ENCODE measurements around the gene PLXDC1.

The PLXDC1 gene

DNA sequence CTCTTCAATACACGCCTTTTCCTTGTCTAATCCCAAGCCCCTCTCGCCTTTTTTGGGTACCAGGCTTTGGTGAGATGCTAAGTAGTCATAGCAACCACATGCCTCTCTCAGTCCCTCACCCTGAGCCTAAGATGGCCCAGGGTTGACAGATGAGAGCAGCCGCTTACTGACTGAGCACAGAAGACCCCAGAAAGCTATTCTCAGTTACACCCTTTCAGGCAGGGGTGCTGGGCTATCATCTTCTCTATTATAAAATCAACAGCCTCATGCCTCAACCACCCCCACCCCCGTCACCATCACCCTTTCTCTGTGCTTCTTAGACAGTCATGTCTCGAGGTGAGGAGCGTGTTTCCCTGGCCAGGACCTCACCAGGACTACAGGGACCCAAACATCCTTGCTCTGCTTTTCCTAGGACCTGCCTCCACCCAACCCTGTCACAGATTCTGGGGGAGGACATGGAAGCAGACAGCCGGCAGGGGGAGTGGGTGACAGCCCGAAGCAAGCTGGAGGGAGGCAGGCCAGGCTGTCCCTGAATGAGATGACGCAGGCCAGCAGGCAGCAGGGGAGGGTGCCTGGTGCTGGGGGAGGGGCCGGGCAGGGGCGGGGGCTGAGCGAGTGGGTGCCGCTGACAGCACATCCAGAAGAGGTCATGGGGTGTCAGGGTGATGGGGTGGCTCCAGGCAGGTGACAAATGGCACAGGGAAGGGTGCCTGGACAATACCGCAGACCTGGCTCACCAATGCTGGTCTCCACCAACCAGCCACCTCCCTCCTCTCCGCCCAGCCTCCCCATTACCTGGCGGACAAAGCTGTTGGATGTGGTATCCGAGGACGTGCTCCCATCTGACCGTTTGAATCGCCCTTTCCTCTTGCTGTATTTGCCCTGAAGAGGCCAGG, 42.9 kb upstream of the PLXDC1 start:
- Histone ChIP-seq H3K9ac (ENCODE audit: low read length) (no peak overlapping the region), H3K27me3 (ENCODE audit: control insufficient read depth, insufficient read depth, low read length) (no peaks in the 10 kb centered on the region), H3K4me3 (ENCODE audit: low read length) (no peak overlapping the region), H3K9me3 (ENCODE audit: control insufficient read depth, low read length) (no peaks in the 10 kb centered on the region), H3K4me1 (ENCODE audit: control insufficient read depth, insufficient read depth, low read length) (peaks cover 22% of the 10 kb centered on the region), H3K36me3 (ENCODE audit: control insufficient read depth, insufficient read depth, low read length) (no peaks in the 10 kb centered on the region)

DNA sequence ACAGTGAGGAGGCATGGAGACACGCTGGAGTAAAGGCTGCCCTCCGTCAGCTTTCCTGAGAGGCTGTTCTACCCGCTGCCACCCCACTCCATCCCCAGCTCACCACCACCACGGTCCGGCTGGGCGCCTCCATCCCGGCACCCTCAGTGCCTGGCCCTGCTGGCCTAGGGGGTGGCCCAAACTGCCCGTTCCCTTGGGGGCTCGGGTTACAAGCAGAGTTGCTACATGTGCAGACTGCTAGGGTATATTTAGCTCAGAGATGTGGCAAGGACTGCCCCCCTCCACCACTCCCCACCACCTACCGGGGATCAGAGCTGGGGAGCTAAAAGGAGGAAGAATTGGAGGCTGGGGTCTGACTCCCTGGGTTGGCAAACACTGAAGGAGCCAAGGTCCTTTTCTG, 41.9 kb upstream of the PLXDC1 start:
- no peak overlapping the region for H3K4me3 ChIP-seq (ENCODE audit: low read length)
- no peak overlapping the region for H3K9ac ChIP-seq (ENCODE audit: low read length)

DNA sequence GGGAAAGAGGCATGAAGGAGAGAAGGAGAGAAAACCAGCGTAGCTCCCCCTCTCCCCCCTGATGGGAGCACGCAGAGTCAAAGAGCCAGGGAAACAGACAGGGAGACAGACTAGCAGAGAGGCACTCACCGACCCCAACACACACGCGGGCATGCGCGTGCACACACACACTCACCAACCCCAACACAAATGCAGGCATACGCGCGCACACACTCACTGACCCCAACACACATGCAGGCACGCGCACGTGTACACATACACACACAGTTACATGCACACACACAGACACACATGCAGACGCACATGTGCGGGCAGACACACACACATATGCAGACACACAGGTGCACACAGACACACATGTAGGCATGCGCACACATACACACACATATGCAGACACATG, 41.5 kb upstream of the PLXDC1 start:
- Histone ChIP-seq H3K9ac (ENCODE audit: low read length) (no peak overlapping the region), H3K4me1 (ENCODE audit: control insufficient read depth, insufficient read depth, low read length) (peaks cover 17% of the 10 kb centered on the region), H3K9me3 (ENCODE audit: control insufficient read depth, low read length) (no peaks in the 10 kb centered on the region), H3K27me3 (ENCODE audit: control insufficient read depth, insufficient read depth, low read length) (no peaks in the 10 kb centered on the region), H3K36me3 (ENCODE audit: control insufficient read depth, insufficient read depth, low read length) (no peaks in the 10 kb centered on the region), H3K4me3 (ENCODE audit: low read length) (no peak overlapping the region)

More for the DNA sequence above, 41.9 kb upstream of the PLXDC1 start:
- no peaks in the 10 kb centered on the region for H3K36me3 ChIP-seq (ENCODE audit: control insufficient read depth, insufficient read depth, low read length)
- no peaks in the 10 kb centered on the region for H3K27me3 ChIP-seq (ENCODE audit: control insufficient read depth, insufficient read depth, low read length)
- H3K4me1 ChIP-seq (ENCODE audit: control insufficient read depth, insufficient read depth, low read length), result peaks cover 22% of the 10 kb centered on the region
- no peaks in the 10 kb centered on the region for H3K9me3 ChIP-seq (ENCODE audit: control insufficient read depth, low read length)

DNA sequence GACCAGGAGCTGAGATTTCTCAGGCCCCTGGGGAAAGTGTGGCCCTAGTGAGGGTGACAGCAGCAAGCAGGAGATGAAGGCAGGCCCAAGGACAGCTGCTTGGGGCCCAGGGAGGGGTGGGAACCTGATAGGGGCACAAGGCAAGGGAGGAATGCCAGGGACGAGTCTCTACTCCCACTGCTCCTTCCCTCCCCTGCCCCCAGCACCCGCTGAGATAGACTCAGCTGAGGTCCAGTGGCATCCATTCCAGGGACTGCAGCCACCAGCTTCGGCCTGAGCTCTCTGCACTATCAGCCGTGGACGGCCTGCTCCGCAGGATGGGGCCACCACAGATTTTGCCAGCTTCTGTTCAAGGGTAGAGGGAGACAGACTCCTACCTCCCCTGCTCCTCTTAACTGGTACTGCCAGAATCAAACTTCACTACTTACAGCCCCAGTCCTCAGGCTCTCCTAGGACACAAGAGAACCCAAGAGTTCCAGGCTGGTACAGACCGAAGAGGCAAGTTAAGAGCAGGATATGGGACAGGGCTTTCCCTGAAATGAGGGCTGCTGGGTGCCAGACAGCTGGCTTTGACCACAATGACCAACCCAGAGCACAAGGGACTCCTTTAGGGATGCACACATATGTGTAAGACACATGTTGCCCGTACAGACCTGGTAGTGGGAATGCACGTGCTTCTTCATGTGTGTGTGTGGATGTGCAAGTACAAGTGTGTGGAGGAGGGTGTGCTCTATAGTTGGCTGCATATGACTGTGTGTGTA, 40.5 kb upstream of the PLXDC1 start:
- Histone ChIP-seq H3K4me1 (ENCODE audit: control insufficient read depth, insufficient read depth, low read length) (peaks cover 23% of the 10 kb centered on the region), H3K4me3 (ENCODE audit: low read length) (no peak overlapping the region), H3K9me3 (ENCODE audit: control insufficient read depth, low read length) (no peaks in the 10 kb centered on the region), H3K27me3 (ENCODE audit: control insufficient read depth, insufficient read depth, low read length) (no peaks in the 10 kb centered on the region), H3K36me3 (ENCODE audit: control insufficient read depth, insufficient read depth, low read length) (no peaks in the 10 kb centered on the region), H3K9ac (ENCODE audit: low read length) (no peak overlapping the region)

DNA sequence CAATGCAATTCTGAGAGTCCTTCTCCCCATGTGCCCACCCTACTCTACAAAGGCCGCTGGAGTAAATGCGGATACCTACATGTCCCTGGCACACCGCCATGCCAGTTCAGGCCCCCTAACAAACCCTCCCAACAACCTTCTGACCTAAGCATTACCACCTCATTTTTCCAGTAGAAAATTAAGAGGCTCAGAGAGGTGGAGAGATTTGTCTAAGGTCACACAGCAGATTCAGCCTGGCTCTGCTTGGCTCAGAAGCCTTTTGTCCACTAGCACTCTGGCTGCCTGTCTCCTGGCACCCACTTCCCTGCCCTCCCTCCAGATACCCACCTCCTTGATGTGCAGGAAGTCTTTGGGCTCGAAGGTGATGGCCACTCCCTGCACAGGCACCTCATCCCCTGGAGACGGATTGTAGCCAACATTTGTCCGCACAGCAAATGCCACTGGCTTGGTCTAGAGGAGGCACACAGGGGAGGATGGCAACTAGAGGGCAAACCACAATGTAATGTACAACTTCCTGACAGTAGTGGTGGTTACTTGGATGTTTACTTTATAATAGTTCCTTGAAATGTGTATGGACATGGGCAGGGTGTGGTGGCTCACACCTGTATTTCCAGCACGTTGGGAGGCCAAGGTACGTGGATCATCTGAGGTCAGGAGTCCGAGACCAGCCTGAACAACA, 35.9 kb upstream of the PLXDC1 start:
- H3K4me1 ChIP-seq (ENCODE audit: control insufficient read depth, insufficient read depth, low read length), result peaks cover 14% of the 10 kb centered on the region
- no peaks in the 10 kb centered on the region for H3K36me3 ChIP-seq (ENCODE audit: control insufficient read depth, insufficient read depth, low read length)
- H3K27me3 ChIP-seq (ENCODE audit: control insufficient read depth, insufficient read depth, low read length), result no peaks in the 10 kb centered on the region
- no peak overlapping the region for H3K4me3 ChIP-seq (ENCODE audit: low read length)
- H3K9me3 ChIP-seq (ENCODE audit: control insufficient read depth, low read length), result no peaks in the 10 kb centered on the region
- H3K9ac ChIP-seq (ENCODE audit: low read length), result no peak overlapping the region

DNA sequence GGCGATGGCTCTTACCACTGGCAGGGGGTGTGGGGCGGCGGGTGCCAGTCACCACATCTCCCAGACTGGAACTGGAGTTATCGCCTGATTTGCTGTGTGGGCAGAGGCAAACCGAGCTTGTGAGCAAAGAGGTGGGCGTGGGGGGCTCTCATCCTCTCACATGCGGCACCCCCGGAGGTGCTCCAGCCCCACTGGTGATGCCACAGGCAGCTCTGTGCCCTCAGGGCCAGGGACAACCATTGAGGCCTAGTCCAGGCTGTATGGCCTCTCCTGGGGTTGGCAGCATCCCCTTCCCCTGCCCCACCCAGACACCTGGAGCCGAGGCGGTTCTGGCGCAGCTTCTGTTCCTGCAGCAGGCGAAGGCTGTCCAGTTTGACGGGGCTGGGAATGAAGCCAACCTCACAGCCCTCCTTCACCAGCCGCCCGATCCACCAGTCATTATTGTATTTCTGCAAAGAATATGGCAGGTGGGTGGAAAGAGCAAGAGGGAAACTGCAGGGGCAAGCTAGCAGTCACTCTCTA, 35.1 kb upstream of the PLXDC1 start:
- peaks cover 14% of the 10 kb centered on the region for H3K4me1 ChIP-seq (ENCODE audit: control insufficient read depth, insufficient read depth, low read length)
- H3K36me3 ChIP-seq (ENCODE audit: control insufficient read depth, insufficient read depth, low read length), result no peaks in the 10 kb centered on the region
- H3K9ac ChIP-seq (ENCODE audit: low read length), result no peak overlapping the region
- H3K4me3 ChIP-seq (ENCODE audit: low read length), result no peak overlapping the region
- H3K9me3 ChIP-seq (ENCODE audit: control insufficient read depth, low read length), result no peaks in the 10 kb centered on the region
- H3K27me3 ChIP-seq (ENCODE audit: control insufficient read depth, insufficient read depth, low read length), result no peaks in the 10 kb centered on the region

DNA sequence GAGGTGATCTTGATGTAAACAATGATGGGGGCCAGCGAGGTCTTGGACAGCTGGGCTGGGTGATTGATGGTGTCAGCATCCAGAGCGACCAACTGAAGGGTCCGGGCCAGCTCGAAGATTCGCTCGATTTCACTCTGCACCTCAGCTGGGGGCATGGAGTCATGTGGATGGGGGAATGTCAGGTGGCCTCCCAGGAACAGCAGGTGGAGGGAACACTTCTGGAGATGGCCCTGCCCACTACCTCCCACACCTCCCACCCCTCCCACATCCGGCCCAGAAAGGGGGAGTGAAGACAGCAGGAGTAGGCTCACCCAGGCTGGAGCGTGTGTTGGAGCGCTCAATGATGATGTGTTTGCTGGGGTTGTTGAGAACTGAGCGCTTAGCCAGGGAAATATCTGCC, 32.3 kb upstream of the PLXDC1 start:
- Histone ChIP-seq H3K4me3 (ENCODE audit: low read length) (no peak overlapping the region), H3K27me3 (ENCODE audit: control insufficient read depth, insufficient read depth, low read length) (no peaks in the 10 kb centered on the region), H3K4me1 (ENCODE audit: control insufficient read depth, insufficient read depth, low read length) (peaks cover 15% of the 10 kb centered on the region), H3K9me3 (ENCODE audit: control insufficient read depth, low read length) (no peaks in the 10 kb centered on the region), H3K36me3 (ENCODE audit: control insufficient read depth, insufficient read depth, low read length) (no peaks in the 10 kb centered on the region), H3K9ac (ENCODE audit: low read length) (no peak overlapping the region)

DNA sequence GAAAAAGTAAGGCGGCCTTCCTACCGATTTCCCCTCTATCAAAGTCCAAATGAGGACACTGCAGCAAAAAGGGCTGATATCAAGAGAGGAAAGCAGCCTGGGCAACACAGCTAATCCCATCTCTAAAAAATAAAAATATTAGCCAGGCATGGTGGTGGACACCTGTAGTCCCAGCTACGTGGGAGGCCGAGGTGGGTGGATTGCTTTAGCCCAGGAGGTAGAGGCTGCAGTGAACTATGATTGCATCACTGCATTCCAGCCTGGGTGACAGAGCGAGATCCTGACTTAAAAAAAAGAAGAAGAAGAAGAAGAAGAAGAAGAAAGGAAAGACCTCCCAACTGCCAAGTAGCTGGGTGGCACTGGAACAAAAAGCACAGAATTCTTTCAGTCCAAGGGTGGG, 31.6 kb upstream of the PLXDC1 start:
- no peak overlapping the region for H3K4me3 ChIP-seq (ENCODE audit: low read length)
- no peaks in the 10 kb centered on the region for H3K27me3 ChIP-seq (ENCODE audit: control insufficient read depth, insufficient read depth, low read length)
- no peak overlapping the region for H3K9ac ChIP-seq (ENCODE audit: low read length)
- no peaks in the 10 kb centered on the region for H3K36me3 ChIP-seq (ENCODE audit: control insufficient read depth, insufficient read depth, low read length)
- peaks cover 20% of the 10 kb centered on the region for H3K4me1 ChIP-seq (ENCODE audit: control insufficient read depth, insufficient read depth, low read length)
- H3K9me3 ChIP-seq (ENCODE audit: control insufficient read depth, low read length), result no peaks in the 10 kb centered on the region

DNA sequence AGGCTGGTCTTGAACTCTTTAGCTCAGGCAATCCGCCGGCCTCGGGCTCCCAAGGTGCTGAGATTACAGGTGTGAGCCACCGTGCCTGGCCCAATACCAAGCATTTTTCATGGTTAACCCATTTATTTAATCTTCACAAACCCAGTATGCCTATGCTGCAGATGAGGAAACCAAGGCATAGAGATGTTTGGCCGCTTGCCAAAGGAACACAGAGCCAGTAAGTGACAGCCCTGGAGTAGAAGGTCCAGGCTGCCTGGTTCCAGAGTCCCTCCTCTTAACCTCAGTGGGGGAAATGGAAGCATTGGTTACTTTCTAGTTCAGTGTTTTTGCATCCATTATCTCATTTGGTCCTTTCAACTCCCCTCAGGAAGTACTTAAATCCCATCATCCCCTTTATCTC, 29.9 kb upstream of the PLXDC1 start:
- Histone ChIP-seq H3K4me1 (ENCODE audit: control insufficient read depth, insufficient read depth, low read length) (peaks cover 14% of the 10 kb centered on the region), H3K9ac (ENCODE audit: low read length) (no peak overlapping the region), H3K27me3 (ENCODE audit: control insufficient read depth, insufficient read depth, low read length) (no peaks in the 10 kb centered on the region), H3K9me3 (ENCODE audit: control insufficient read depth, low read length) (no peaks in the 10 kb centered on the region), H3K36me3 (ENCODE audit: control insufficient read depth, insufficient read depth, low read length) (no peaks in the 10 kb centered on the region), H3K4me3 (ENCODE audit: low read length) (no peak overlapping the region)

DNA sequence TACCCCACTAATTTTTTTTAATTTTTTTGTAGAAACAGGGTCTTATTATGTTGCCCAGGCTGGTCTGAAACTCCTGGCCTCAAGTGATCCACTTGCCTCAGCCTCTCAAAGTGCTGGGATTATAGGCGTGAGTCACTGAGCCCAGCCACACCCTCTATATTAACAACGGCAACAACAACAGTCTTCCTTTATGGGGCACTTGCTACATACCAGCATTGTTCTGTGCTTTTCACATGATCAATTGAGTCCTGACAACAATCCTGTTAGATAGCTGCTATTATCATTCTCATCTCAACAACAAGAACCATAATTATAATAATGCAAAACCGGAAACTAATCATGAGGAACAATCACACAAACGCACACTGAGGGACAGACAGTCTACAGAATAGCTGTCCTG, 27.1 kb upstream of the PLXDC1 start:
- H3K4me3 ChIP-seq (ENCODE audit: low read length), result no peak overlapping the region
- no peaks in the 10 kb centered on the region for H3K27me3 ChIP-seq (ENCODE audit: control insufficient read depth, insufficient read depth, low read length)
- H3K36me3 ChIP-seq (ENCODE audit: control insufficient read depth, insufficient read depth, low read length), result no peaks in the 10 kb centered on the region
- H3K9me3 ChIP-seq (ENCODE audit: control insufficient read depth, low read length), result no peaks in the 10 kb centered on the region
- H3K4me1 ChIP-seq (ENCODE audit: control insufficient read depth, insufficient read depth, low read length), result peaks cover 14% of the 10 kb centered on the region
- no peak overlapping the region for H3K9ac ChIP-seq (ENCODE audit: low read length)

DNA sequence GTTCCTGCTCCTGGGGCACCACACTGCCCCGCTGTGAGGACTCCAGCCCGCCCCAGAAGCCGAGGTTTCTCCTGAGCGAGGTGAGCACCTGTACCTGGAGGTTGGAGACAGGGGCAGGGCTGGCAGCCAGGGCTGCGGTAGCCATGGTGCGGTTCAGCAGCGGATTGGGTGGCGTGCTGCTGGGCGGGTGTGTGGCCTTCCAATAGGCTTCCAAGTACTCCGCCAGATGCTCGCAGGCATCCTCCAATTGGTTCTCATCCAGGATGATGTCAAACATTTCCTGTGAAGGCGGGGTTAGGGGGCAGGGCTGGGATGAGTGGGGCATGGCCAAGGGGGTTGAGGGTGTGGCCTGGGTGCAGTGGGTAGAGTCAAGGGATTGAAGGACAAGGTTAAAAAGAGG, 25.8 kb upstream of the PLXDC1 start:
- Histone ChIP-seq H3K9ac (ENCODE audit: low read length) (no peak overlapping the region), H3K4me1 (ENCODE audit: control insufficient read depth, insufficient read depth, low read length) (peaks cover 14% of the 10 kb centered on the region), H3K27me3 (ENCODE audit: control insufficient read depth, insufficient read depth, low read length) (no peaks in the 10 kb centered on the region), H3K36me3 (ENCODE audit: control insufficient read depth, insufficient read depth, low read length) (no peaks in the 10 kb centered on the region), H3K9me3 (ENCODE audit: control insufficient read depth, low read length) (no peaks in the 10 kb centered on the region), H3K4me3 (ENCODE audit: low read length) (no peak overlapping the region)

DNA sequence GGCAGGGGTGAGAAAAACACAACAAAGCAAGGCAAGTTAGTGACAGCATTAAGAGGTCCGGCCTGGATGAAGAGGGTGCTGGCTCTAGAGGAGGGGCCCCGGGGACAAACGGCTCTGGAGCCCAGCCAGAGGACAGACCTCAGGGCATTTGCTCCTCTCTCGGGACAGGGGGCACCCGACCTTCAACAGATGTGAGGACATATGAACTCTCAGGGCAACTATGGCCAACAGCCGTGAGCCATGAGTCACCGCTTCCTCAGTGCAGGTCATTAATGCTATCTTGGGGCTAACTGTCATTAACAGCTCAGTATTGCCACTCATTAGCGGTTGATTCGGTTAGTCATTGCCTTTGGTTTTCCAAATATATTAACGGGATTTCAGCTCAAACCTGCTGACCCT, 24.3 kb upstream of the PLXDC1 start:
- H3K4me3 ChIP-seq (ENCODE audit: low read length), result no peak overlapping the region
- no peaks in the 10 kb centered on the region for H3K36me3 ChIP-seq (ENCODE audit: control insufficient read depth, insufficient read depth, low read length)
- H3K9ac ChIP-seq (ENCODE audit: low read length), result no peak overlapping the region
- H3K9me3 ChIP-seq (ENCODE audit: control insufficient read depth, low read length), result no peaks in the 10 kb centered on the region
- H3K4me1 ChIP-seq (ENCODE audit: control insufficient read depth, insufficient read depth, low read length), result peaks cover 14% of the 10 kb centered on the region
- no peaks in the 10 kb centered on the region for H3K27me3 ChIP-seq (ENCODE audit: control insufficient read depth, insufficient read depth, low read length)
